ENCODE data around the gene HCN4. TPM values are rescaled to one million over a fixed set of nuclear protein-coding genes. Genes with fewer than 3 reads are reported as not detected.

The HCN4 gene
- total RNA-seq, 2 donors from 2014 or later = 0.82 to 3.1 TPM

GRCh38 chr15:73373221-73373620 lies 4.5 kb upstream of the HCN4 start:
- WGBS, 2 experiments (ENCODE audit: insufficient coverage in 1 of 2, insufficient read length in 1 of 2) = 100% methylated on average over 1 of the region's 1 CpG; no CpG with 5 or more reads in 1 of the 2 experiments
- no peak for DNase-seq

GRCh38 chr15:73371812-73372211 lies 3.1 kb upstream of the HCN4 start:
- H3K4me3 Mint-ChIP-seq = no peak overlapping the region
- 44 to 58% methylated on average over 2 of the region's 2 CpGs for WGBS, 2 experiments (ENCODE audit: insufficient coverage in 1 of 2, insufficient read length in 1 of 2)
- Histone ChIP-seq H3K9ac (ENCODE audit: extremely low read depth, low read length, poor library complexity, severe bottlenecking) (no peak overlapping the region), H3K9me3 (ENCODE audit: control insufficient read depth, low read length) (no peaks in the 10 kb centered on the region), H3K36me3 (ENCODE audit: control insufficient read depth, insufficient read depth, low read length) (no peaks in the 10 kb centered on the region), H3K27ac (ENCODE audit: low read depth, low read length) (no peak overlapping the region), H3K4me1 (ENCODE audit: control insufficient read depth, insufficient read depth, low read length) (peaks cover 4% of the 10 kb centered on the region), H3K4me3 (ENCODE audit: low read length) (no peak overlapping the region), H3K27me3 (ENCODE audit: control insufficient read depth, insufficient read depth, low read length, poor library complexity, severe bottlenecking) (peaks cover 48% of the 10 kb centered on the region)
- peaks cover 51% of the 10 kb centered on the region for H3K27me3 Mint-ChIP-seq (ENCODE audit: insufficient read depth)
- no peak for DNase-seq
- peaks cover 10% of the 10 kb centered on the region for H3K4me1 Mint-ChIP-seq
- TF ChIP-seq, protein P1, sequence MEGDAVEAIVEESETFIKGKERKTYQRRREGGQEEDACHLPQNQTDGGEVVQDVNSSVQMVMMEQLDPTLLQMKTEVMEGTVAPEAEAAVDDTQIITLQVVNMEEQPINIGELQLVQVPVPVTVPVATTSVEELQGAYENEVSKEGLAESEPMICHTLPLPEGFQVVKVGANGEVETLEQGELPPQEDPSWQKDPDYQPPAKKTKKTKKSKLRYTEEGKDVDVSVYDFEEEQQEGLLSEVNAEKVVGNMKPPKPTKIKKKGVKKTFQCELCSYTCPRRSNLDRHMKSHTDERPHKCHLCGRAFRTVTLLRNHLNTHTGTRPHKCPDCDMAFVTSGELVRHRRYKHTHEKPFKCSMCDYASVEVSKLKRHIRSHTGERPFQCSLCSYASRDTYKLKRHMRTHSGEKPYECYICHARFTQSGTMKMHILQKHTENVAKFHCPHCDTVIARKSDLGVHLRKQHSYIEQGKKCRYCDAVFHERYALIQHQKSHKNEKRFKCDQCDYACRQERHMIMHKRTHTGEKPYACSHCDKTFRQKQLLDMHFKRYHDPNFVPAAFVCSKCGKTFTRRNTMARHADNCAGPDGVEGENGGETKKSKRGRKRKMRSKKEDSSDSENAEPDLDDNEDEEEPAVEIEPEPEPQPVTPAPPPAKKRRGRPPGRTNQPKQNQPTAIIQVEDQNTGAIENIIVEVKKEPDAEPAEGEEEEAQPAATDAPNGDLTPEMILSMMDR (conservative IDR thresholded peaks at IDR 0.05) = no peak
- H3K27ac Mint-ChIP-seq = no peak overlapping the region
- peaks cover 2% of the 10 kb centered on the region for H3K9me3 Mint-ChIP-seq
- H3K36me3 Mint-ChIP-seq (ENCODE audit: low read depth) = no peaks in the 10 kb centered on the region

More at GRCh38 chr15:73373221-73373620, 4.5 kb upstream of the HCN4 start:
- TF ChIP-seq, protein P1 (conservative IDR thresholded peaks at IDR 0.05) = no peak
- Histone ChIP-seq H3K36me3 (ENCODE audit: control insufficient read depth, insufficient read depth, low read length) (no peaks in the 10 kb centered on the region), H3K9me3 (ENCODE audit: control insufficient read depth, low read length) (no peaks in the 10 kb centered on the region), H3K4me1 (ENCODE audit: control insufficient read depth, insufficient read depth, low read length) (no peaks in the 10 kb centered on the region), H3K27me3 (ENCODE audit: control insufficient read depth, insufficient read depth, low read length, poor library complexity, severe bottlenecking) (peaks cover 34% of the 10 kb centered on the region), H3K4me3 (ENCODE audit: low read length) (no peak overlapping the region), H3K27ac (ENCODE audit: low read depth, low read length) (no peak overlapping the region), H3K9ac (ENCODE audit: extremely low read depth, low read length, poor library complexity, severe bottlenecking) (no peak overlapping the region)
- peaks cover 2% of the 10 kb centered on the region for H3K9me3 Mint-ChIP-seq
- no peaks in the 10 kb centered on the region for H3K36me3 Mint-ChIP-seq (ENCODE audit: low read depth)
- H3K27ac Mint-ChIP-seq = no peak overlapping the region
- H3K4me1 Mint-ChIP-seq = peaks cover 8% of the 10 kb centered on the region
- H3K4me3 Mint-ChIP-seq = no peak overlapping the region
- H3K27me3 Mint-ChIP-seq (ENCODE audit: insufficient read depth) = peaks cover 44% of the 10 kb centered on the region

- WGBS, 2 experiments (ENCODE audit: insufficient coverage in 1 of 2, insufficient read length in 1 of 2) = 61% methylated on average over 3 of the region's 3 CpGs; no CpG with 5 or more reads in 1 of the 2 experiments
- no peak for DNase-seq
- Mint-ChIP-seq H3K4me1 (peaks cover 8% of the 10 kb centered on the region), H3K36me3 (ENCODE audit: low read depth) (no peaks in the 10 kb centered on the region), H3K27ac (no peak overlapping the region), H3K27me3 (ENCODE audit: insufficient read depth) (peaks cover 61% of the 10 kb centered on the region), H3K4me3 (peak overlapping the region; percentile 9), H3K9me3 (no peaks in the 10 kb centered on the region)
- H3K9ac ChIP-seq (ENCODE audit: extremely low read depth, low read length, poor library complexity, severe bottlenecking) = no peak overlapping the region
- H3K36me3 ChIP-seq (ENCODE audit: control insufficient read depth, insufficient read depth, low read length) = no peaks in the 10 kb centered on the region
- H3K27ac ChIP-seq (ENCODE audit: low read depth, low read length) = no peak overlapping the region
- peaks cover 4% of the 10 kb centered on the region for H3K4me1 ChIP-seq (ENCODE audit: control insufficient read depth, insufficient read depth, low read length)
- no peak overlapping the region for H3K4me3 ChIP-seq (ENCODE audit: low read length)
- TF ChIP-seq, protein P1 (conservative IDR thresholded peaks at IDR 0.05) = no peak
- peaks cover 64% of the 10 kb centered on the region for H3K27me3 ChIP-seq (ENCODE audit: control insufficient read depth, insufficient read depth, low read length, poor library complexity, severe bottlenecking)
- H3K9me3 ChIP-seq (ENCODE audit: control insufficient read depth, low read length) = no peaks in the 10 kb centered on the region
Observed at GRCh38 chr15:73370151-73370550, 1.4 kb upstream of the HCN4 start.
